ENCODE results near the gene SULT4A1.

Gene SULT4A1

GRCh38 chr22:43885319-43885671 lies 23.0 kb upstream of the SULT4A1 start:
- Histone ChIP-seq H3K27me3 (ENCODE audit: low read depth, low read length) (peaks cover 16% of the 10 kb centered on the region), H3K36me3 (ENCODE audit: control insufficient read depth in 1 of 2, insufficient read depth in 2 of 2, low read length in 2 of 2) (no peaks in the 10 kb centered on the region), H3K4me3 (ENCODE audit: low read depth in 1 of 2, low read length in 2 of 2) (no peak overlapping the region), H3K27ac (ENCODE audit: low read length) (no peak overlapping the region), H3K9me3 (ENCODE audit: control insufficient read depth in 1 of 2, low read length in 2 of 2) (no peaks in the 10 kb centered on the region), H3K4me1 (ENCODE audit: control insufficient read depth in 1 of 2, insufficient read depth in 2 of 2, low read length in 2 of 2) (no peaks in the 10 kb centered on the region)

GRCh38 chr22:43884600-43885318 lies 22.4 kb upstream of the SULT4A1 start:
- H3K4me1 ChIP-seq (ENCODE audit: control insufficient read depth in 1 of 2, insufficient read depth in 2 of 2, low read length in 2 of 2): no peaks in the 10 kb centered on the region
- peaks cover 10% of the 10 kb centered on the region for H3K27me3 ChIP-seq (ENCODE audit: low read depth, low read length)
- H3K27ac ChIP-seq (ENCODE audit: low read length): no peak overlapping the region
- H3K4me3 ChIP-seq (ENCODE audit: low read depth in 1 of 2, low read length in 2 of 2): no peak overlapping the region
- no peaks in the 10 kb centered on the region for H3K9me3 ChIP-seq (ENCODE audit: control insufficient read depth in 1 of 2, low read length in 2 of 2)
- H3K36me3 ChIP-seq (ENCODE audit: control insufficient read depth in 1 of 2, insufficient read depth in 2 of 2, low read length in 2 of 2): no peaks in the 10 kb centered on the region

DNA sequence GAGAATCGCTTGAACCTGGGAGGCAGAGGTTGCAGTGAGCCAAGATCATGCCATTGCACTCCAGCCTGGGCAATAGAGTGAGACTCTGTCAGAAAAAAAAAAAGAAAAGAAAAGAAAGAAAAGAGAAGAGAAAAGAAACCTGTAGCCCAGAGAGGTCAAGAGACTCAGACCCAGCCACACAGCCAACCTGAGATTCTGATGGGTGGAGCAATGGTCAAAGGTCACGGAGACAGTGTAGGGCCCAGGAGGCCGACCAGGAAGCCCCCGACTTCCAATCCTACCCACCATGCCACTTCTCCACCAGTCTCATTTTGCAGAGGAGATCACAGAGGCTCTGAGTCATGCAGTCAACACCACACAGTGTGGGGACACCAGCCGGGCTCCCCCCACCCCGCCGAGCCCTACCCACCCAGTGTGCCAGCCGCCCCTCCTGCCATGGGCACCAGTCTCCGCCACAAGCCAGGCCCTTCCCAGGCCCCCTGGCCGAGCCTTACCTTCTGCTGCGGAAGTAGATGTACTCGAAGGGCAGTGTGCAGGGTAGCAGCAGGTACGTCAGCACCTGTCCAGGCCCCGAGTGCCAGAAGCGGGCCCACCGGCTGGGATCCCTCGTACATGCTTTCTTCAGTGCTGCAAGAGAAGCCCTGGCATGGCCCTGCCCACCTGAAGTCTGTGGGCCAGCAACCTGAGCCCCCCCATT lies 21.6 kb upstream of the SULT4A1 start:
- Histone ChIP-seq H3K36me3 (ENCODE audit: control insufficient read depth in 1 of 2, insufficient read depth in 2 of 2, low read length in 2 of 2) (no peaks in the 10 kb centered on the region), H3K27me3 (ENCODE audit: low read depth, low read length) (peaks cover 2% of the 10 kb centered on the region), H3K4me1 (ENCODE audit: control insufficient read depth in 1 of 2, insufficient read depth in 2 of 2, low read length in 2 of 2) (no peaks in the 10 kb centered on the region), H3K9me3 (ENCODE audit: control insufficient read depth in 1 of 2, low read length in 2 of 2) (no peaks in the 10 kb centered on the region), H3K27ac (ENCODE audit: low read length) (no peak overlapping the region), H3K4me3 (ENCODE audit: low read depth in 1 of 2, low read length in 2 of 2) (no peak overlapping the region)

GRCh38 chr22:43883012-43883661 lies 20.8 kb upstream of the SULT4A1 start:
- no peaks in the 10 kb centered on the region for H3K27me3 ChIP-seq (ENCODE audit: low read depth, low read length)
- no peak overlapping the region for H3K27ac ChIP-seq (ENCODE audit: low read length)

GRCh38 chr22:43882122-43882767 lies 19.9 kb upstream of the SULT4A1 start:
- H3K36me3 ChIP-seq (ENCODE audit: control insufficient read depth in 1 of 2, insufficient read depth in 2 of 2, low read length in 2 of 2): no peaks in the 10 kb centered on the region
- no peaks in the 10 kb centered on the region for H3K27me3 ChIP-seq (ENCODE audit: low read depth, low read length)

More at GRCh38 chr22:43883012-43883661, 20.8 kb upstream of the SULT4A1 start:
- no peak overlapping the region for H3K4me3 ChIP-seq (ENCODE audit: low read depth in 1 of 2, low read length in 2 of 2)
- no peaks in the 10 kb centered on the region for H3K9me3 ChIP-seq (ENCODE audit: control insufficient read depth in 1 of 2, low read length in 2 of 2)
- no peaks in the 10 kb centered on the region for H3K4me1 ChIP-seq (ENCODE audit: control insufficient read depth in 1 of 2, insufficient read depth in 2 of 2, low read length in 2 of 2)
- H3K36me3 ChIP-seq (ENCODE audit: control insufficient read depth in 1 of 2, insufficient read depth in 2 of 2, low read length in 2 of 2): no peaks in the 10 kb centered on the region

DNA sequence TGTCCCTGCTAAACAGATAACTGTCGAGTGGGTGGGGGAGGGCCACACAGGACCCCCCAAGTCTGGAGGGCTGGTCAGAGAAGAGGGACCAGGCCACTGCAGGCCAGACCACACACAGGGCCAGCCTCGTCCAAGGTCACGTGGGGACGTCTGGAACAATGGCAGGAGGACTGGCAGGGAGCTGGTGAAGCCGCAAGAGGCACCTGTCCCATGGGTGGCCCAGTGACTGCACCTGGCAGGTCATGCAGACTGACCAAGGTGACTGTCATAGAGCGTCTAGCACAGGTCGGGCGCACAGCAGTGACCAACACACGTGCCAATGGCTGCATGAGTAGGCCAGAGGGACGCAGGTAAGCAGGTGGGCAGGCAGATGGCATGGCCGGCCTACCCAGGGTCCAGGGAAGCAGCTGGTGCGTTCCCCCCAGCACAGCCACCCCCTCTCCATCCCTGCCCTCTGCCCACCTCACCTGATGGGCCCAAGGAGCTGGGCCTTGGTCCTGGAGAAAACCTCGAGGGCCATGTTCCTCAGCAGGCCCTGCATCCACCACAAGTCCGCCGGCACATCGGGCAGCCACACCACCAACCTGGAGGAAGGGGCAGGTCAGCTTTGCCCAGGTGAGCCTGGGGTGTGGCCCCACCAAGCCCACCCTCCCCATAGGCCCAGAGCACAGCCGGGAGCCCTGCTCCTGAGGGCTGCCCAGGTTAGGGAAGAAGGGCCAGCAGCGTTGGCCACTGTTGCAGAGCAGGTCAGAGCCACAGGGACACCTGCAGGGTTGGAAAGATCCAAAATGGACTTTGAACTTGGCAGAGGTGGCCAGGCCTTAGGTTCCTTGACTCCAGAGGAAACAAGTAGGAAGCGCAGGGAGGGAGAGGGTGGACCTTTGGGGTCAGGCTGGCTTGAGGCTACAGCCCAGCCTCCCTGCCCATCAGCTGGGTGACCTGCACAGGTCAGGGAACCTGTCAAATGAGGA lies 19.1 kb upstream of the SULT4A1 start:
- no peaks in the 10 kb centered on the region for H3K27me3 ChIP-seq (ENCODE audit: low read depth, low read length)
- no peaks in the 10 kb centered on the region for H3K4me1 ChIP-seq (ENCODE audit: control insufficient read depth in 1 of 2, insufficient read depth in 2 of 2, low read length in 2 of 2)
- H3K36me3 ChIP-seq (ENCODE audit: control insufficient read depth in 1 of 2, insufficient read depth in 2 of 2, low read length in 2 of 2): no peaks in the 10 kb centered on the region
- H3K27ac ChIP-seq (ENCODE audit: low read length): no peak overlapping the region
- no peaks in the 10 kb centered on the region for H3K9me3 ChIP-seq (ENCODE audit: control insufficient read depth in 1 of 2, low read length in 2 of 2)
- no peak overlapping the region for H3K4me3 ChIP-seq (ENCODE audit: low read depth in 1 of 2, low read length in 2 of 2)

More at GRCh38 chr22:43882122-43882767, 19.9 kb upstream of the SULT4A1 start:
- Histone ChIP-seq H3K27ac (ENCODE audit: low read length) (no peak overlapping the region), H3K4me1 (ENCODE audit: control insufficient read depth in 1 of 2, insufficient read depth in 2 of 2, low read length in 2 of 2) (no peaks in the 10 kb centered on the region), H3K9me3 (ENCODE audit: control insufficient read depth in 1 of 2, low read length in 2 of 2) (no peaks in the 10 kb centered on the region), H3K4me3 (ENCODE audit: low read depth in 1 of 2, low read length in 2 of 2) (no peak overlapping the region)

DNA sequence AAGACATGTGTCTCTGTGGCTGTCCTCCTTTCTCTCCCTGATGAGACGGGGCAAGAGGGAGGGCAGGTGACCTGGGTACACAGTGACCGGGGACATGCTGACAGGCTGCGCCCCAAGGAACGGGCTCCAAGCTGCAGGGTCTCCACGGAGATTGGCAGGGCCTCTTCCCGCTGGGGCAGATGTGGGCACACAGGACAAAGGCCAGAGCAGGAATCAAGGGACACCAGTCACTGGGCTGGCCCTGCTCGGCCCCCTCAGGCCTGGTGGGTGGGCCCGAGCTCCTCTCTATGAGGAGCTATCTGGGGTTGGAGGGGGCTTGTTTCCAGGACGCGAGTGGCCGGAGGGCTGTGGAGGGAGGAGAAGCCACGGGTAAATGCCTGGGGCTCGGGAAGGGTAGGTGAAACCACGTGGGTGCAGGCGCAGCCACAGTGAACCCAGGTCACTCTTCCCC lies 18.3 kb upstream of the SULT4A1 start:
- Histone ChIP-seq H3K27ac (ENCODE audit: low read length) (no peak overlapping the region), H3K4me1 (ENCODE audit: control insufficient read depth in 1 of 2, insufficient read depth in 2 of 2, low read length in 2 of 2) (no peaks in the 10 kb centered on the region), H3K9me3 (ENCODE audit: control insufficient read depth in 1 of 2, low read length in 2 of 2) (no peaks in the 10 kb centered on the region), H3K4me3 (ENCODE audit: low read depth in 1 of 2, low read length in 2 of 2) (no peak overlapping the region), H3K36me3 (ENCODE audit: control insufficient read depth in 1 of 2, insufficient read depth in 2 of 2, low read length in 2 of 2) (no peaks in the 10 kb centered on the region), H3K27me3 (ENCODE audit: low read depth, low read length) (no peaks in the 10 kb centered on the region)

GRCh38 chr22:43879901-43880540 lies 17.7 kb upstream of the SULT4A1 start:
- H3K27ac ChIP-seq (ENCODE audit: low read length): no peak overlapping the region
- no peaks in the 10 kb centered on the region for H3K4me1 ChIP-seq (ENCODE audit: control insufficient read depth in 1 of 2, insufficient read depth in 2 of 2, low read length in 2 of 2)
- no peaks in the 10 kb centered on the region for H3K36me3 ChIP-seq (ENCODE audit: control insufficient read depth in 1 of 2, insufficient read depth in 2 of 2, low read length in 2 of 2)
- H3K9me3 ChIP-seq (ENCODE audit: control insufficient read depth in 1 of 2, low read length in 2 of 2): no peaks in the 10 kb centered on the region
- H3K4me3 ChIP-seq (ENCODE audit: low read depth in 1 of 2, low read length in 2 of 2): no peak overlapping the region
- H3K27me3 ChIP-seq (ENCODE audit: low read depth, low read length): no peaks in the 10 kb centered on the region

DNA sequence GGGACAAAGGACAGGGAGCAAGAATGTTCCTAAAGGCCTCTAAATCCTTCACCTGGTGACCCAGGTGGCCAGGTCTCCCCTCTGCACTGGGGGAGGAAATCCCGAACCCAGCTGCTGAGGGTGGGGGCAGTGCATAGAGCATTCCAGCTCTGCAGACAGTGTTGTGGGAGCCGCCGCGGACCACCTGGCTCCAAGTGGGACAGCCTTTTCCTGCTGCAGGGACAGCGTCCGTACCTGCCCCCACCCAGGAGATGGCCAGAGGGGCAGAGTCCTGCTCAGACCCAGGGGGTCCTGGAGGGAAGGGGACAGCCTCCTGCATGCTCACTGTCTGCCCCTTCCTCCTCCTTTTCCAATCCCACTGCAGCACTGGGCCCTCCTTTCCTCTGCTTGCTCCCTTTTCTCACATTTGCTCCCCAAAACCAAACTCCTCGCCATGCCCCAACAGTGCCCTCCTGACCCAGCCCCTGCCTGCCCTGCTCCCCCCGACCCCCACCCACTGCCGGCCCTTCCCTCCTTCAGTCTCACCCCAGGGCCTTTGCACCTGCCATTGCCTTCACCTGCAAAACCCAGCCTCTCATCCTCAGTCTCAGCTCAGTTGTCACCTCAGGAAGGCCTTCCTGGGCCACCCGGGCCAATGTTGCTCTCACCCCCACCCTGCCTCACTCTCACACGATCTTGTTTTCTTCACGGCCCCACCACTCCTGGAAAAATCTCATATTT lies 16.7 kb upstream of the SULT4A1 start:
- Histone ChIP-seq H3K4me1 (ENCODE audit: control insufficient read depth in 1 of 2, insufficient read depth in 2 of 2, low read length in 2 of 2) (no peaks in the 10 kb centered on the region), H3K4me3 (ENCODE audit: low read depth in 1 of 2, low read length in 2 of 2) (no peak overlapping the region), H3K36me3 (ENCODE audit: control insufficient read depth in 1 of 2, insufficient read depth in 2 of 2, low read length in 2 of 2) (no peaks in the 10 kb centered on the region), H3K27me3 (ENCODE audit: low read depth, low read length) (no peaks in the 10 kb centered on the region), H3K27ac (ENCODE audit: low read length) (no peak overlapping the region), H3K9me3 (ENCODE audit: control insufficient read depth in 1 of 2, low read length in 2 of 2) (no peaks in the 10 kb centered on the region)
